Mucosa of descending colon (tissue), 3 donors: ENCODE results near the gene RADX. TPM values are rescaled to one million over a fixed set of nuclear protein-coding genes. Genes with fewer than 3 reads are reported as not detected.

Experiments
- ATAC-seq: fragments of 200-7000 bp; cut with Tn5 transposase; one replicate; pipeline ENCODE4 v1.9.1; 2020; ENCODE audit warnings: mild to moderate bottlenecking, moderate library complexity
- DNase-seq, 3 donors: peaks; one replicate each; pipeline ENCODE4 v3.0.0-alpha.2; 2020
- H3K36me3 ChIP-seq: fragments of 200-600 bp; one replicate; pipeline ENCODE4 v1.8.0; 2021; ENCODE audit warnings: low read depth, mild to moderate bottlenecking
- H3K4me1 ChIP-seq: fragments of 200-600 bp; one replicate; pipeline ENCODE4 v1.8.0; 2021; ENCODE audit warnings: low read depth, mild to moderate bottlenecking
- H3K4me3 ChIP-seq: fragments of 200-600 bp; one replicate; pipeline ENCODE4 v1.8.0; 2021; ENCODE audit warnings: mild to moderate bottlenecking
- H3K9me3 ChIP-seq: fragments of 200-600 bp; one replicate; pipeline ENCODE4 v1.8.0; 2021; ENCODE audit warnings: mild to moderate bottlenecking
- CTCF ChIP-seq: fragments of 200-600 bp; IDR thresholded peaks from one replicate; pipeline ENCODE4 v1.8.0; 2022; ENCODE audit warnings: antibody characterized with exemption, mild to moderate bottlenecking
- intact Hi-C, 2 donors: fragments of 100-400 bp; cut with DNase I in 1 of 2; cut with micrococcal nuclease in 1 of 2; formaldehyde crosslinking; loops; one replicate each; pipeline versions ENCODE4 v1.11.0 to v1.11.1; 2022; cut with DNase I, micrococcal nuclease
- total RNA-seq, 3 donors: library from RNA; stranded (reverse); fragmentation: NEBNext Ultra II Directional in 2 of 3; extraction: Animal tissue kit (Norgen Biotek cat#: 25700) in 2 of 3; gene quantifications; one replicate each; pipeline versions ENCODE4 v1.2.1 to v1.2.4, GENCODE V29; 2021 to 2023
- donor health status: DM: no; HTN: no; CAD: no; lungs with moderate emphysema.
- donor health status: DM: no; HTN: no; CAD: no.
- donor health status: DM: no; HTN: yes; CAD: no.

Gene RADX
- total RNA-seq, 3 donors from 2014 or later, result 1.3 to 2.6 (median 1.7) TPM

GRCh38 chrX:106599411-106599810, 12.4 kb upstream of the RADX start:
- no peak for TF ChIP-seq CTCF
- intact Hi-C loops, result no loop called here
- no peak for ATAC-seq
- DNase-seq, result no peak
- no peaks in the 10 kb centered on the region for H3K4me1 ChIP-seq
- H3K4me3 ChIP-seq, result no peak overlapping the region
- no peaks in the 10 kb centered on the region for H3K9me3 ChIP-seq
- H3K36me3 ChIP-seq, result no peaks in the 10 kb centered on the region

GRCh38 chrX:106606571-106606970, 5.2 kb upstream of the RADX start:
- no peak for TF ChIP-seq CTCF
- Histone ChIP-seq H3K4me3 (no peak overlapping the region), H3K9me3 (no peaks in the 10 kb centered on the region), H3K36me3 (no peaks in the 10 kb centered on the region), H3K4me1 (no peaks in the 10 kb centered on the region)
- intact Hi-C loops, result no loop called here
- ATAC-seq, result no peak
- DNase-seq, result no peak

GRCh38 chrX:106608016-106608415, 3.8 kb upstream of the RADX start:
- Histone ChIP-seq H3K36me3 (no peaks in the 10 kb centered on the region), H3K4me1 (no peaks in the 10 kb centered on the region), H3K4me3 (no peak overlapping the region), H3K9me3 (no peaks in the 10 kb centered on the region)
- no peak for TF ChIP-seq CTCF
- no peak for DNase-seq
- no peak for ATAC-seq
- intact Hi-C loops, result no loop called here

- H3K9me3 ChIP-seq, result no peaks in the 10 kb centered on the region
- no peak for TF ChIP-seq CTCF
- no peaks in the 10 kb centered on the region for H3K4me1 ChIP-seq
- ATAC-seq (peak; percentile 25), DNase-seq (no peak)
- intact Hi-C loops, result no loop called here
- no peak overlapping the region for H3K4me3 ChIP-seq
- no peaks in the 10 kb centered on the region for H3K36me3 ChIP-seq
Measured at GRCh38 chrX:106611317-106611678, 480 bp upstream of the RADX start.

GRCh38 chrX:106612393-106612763, 600 bp downstream of the RADX start:
- H3K4me3 ChIP-seq, result no peak overlapping the region
- H3K4me1 ChIP-seq, result no peaks in the 10 kb centered on the region
- ATAC-seq (peak; percentile 42), DNase-seq (no peak)
- TF ChIP-seq CTCF, result no peak
- no peaks in the 10 kb centered on the region for H3K9me3 ChIP-seq
- no peaks in the 10 kb centered on the region for H3K36me3 ChIP-seq
- intact Hi-C loops, result no loop called here

- Histone ChIP-seq H3K4me3 (no peak overlapping the region), H3K9me3 (no peaks in the 10 kb centered on the region), H3K36me3 (no peaks in the 10 kb centered on the region), H3K4me1 (no peaks in the 10 kb centered on the region)
- intact Hi-C loops, result no loop called here
- no peak for DNase-seq
- no peak for TF ChIP-seq CTCF
- ATAC-seq, result no peak
Measured at GRCh38 chrX:106613277-106613676, 1.5 kb downstream of the RADX start.
